Ovary (tissue), 3 donors: ENCODE data around the gene GNB2.

Source experiments
- EP300 ChIP-seq: sonication (generic); formaldehyde crosslinking; IDR thresholded peaks from one replicate; pipeline ENCODE4 v1.6.1; 2017; ENCODE audit warnings: antibody characterized with exemption
- POLR2A ChIP-seq: fragments of 450-650 bp; IDR thresholded peaks from one replicate; pipeline ENCODE4 v1.6.1; 2017; ENCODE audit warnings: antibody characterized with exemption, mild to moderate bottlenecking, moderate library complexity
- TF ChIP-seq, protein P1 (sequence below), 3 donors: fragments of 450-650 bp in 2 of 3; fragments of 200-600 bp in 1 of 3; IDR thresholded peaks; one replicate each; pipeline versions ENCODE4 v1.5.1 to v1.8.0; 2016 to 2022; ENCODE audit warnings: antibody characterized with exemption in 3 of 3, mild to moderate bottlenecking in 1 of 3
- donor health status: DM: no; HTN: no; CAD: no.

DNA sequence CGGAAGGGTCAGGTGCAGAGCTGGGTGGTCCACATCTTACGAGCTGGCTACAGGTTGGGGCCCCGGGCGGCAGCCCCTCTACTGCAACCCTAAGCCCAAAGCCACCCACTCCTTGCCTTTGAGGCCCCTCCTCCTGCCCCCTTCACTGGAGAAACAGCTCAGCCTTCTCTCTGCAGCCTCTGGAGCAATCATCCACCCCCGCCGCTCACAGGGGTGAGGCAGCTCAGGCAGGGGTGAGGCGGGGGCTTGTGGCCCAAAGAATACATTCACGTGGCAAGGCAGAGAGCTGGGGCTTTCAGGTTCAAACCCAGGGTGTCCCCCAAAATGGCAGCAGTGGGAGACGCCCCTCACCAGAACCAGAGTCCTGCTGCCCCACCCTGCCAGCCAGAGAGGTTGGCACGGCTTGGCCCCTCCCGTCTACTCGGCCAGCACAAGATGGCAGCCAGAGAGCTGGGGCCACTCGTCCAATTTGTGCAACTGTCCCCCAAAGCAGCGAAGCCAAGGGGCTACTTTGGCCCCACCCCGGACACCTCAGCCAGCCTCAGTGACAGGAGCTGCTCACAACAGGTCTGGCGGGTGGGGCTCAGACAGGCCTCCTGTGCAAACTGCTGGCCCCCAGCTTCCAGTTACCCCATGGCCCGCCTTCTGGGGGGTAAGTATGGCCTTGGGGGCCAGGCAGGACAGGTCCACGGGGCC, 7.2 kb downstream of the GNB2 start:
- TF ChIP-seq EP300 = no peak
- TF ChIP-seq, protein P1, sequence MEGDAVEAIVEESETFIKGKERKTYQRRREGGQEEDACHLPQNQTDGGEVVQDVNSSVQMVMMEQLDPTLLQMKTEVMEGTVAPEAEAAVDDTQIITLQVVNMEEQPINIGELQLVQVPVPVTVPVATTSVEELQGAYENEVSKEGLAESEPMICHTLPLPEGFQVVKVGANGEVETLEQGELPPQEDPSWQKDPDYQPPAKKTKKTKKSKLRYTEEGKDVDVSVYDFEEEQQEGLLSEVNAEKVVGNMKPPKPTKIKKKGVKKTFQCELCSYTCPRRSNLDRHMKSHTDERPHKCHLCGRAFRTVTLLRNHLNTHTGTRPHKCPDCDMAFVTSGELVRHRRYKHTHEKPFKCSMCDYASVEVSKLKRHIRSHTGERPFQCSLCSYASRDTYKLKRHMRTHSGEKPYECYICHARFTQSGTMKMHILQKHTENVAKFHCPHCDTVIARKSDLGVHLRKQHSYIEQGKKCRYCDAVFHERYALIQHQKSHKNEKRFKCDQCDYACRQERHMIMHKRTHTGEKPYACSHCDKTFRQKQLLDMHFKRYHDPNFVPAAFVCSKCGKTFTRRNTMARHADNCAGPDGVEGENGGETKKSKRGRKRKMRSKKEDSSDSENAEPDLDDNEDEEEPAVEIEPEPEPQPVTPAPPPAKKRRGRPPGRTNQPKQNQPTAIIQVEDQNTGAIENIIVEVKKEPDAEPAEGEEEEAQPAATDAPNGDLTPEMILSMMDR (IDR thresholded peaks at IDR 0.05) = no peak
- TF ChIP-seq POLR2A = no peak
